SK-N-SH treated with all-trans-retinoic acid at 6 μM for 48 hours (cell line): ENCODE results near the gene CHSY1.

Experiments
- ATAC-seq: fragments of 200-7000 bp; cut with Tn5 transposase; 3 replicates; pipeline ENCODE4 v1.9.1; 2020; ENCODE audit warnings: mild to moderate bottlenecking, moderate library complexity
- ARNTL ChIP-seq: fragments of 450-650 bp; formaldehyde crosslinking; IDR thresholded peaks from 2 replicates; pipeline ENCODE4 v1.5.0; 2020; ENCODE audit warnings: low read depth, mild to moderate bottlenecking, moderate library complexity, borderline replicate concordance
- BACH2 ChIP-seq: fragments of 250-450 bp; sonication (Bioruptor Pico); IDR thresholded peaks from 2 replicates; pipeline ENCODE4 v1.9.0; 2021; ENCODE audit warnings: mild to moderate bottlenecking, borderline replicate concordance
- CSDC2 ChIP-seq: fragments of 250-450 bp; sonication (Bioruptor Pico); IDR thresholded peaks from 2 replicates; pipeline ENCODE4 v1.5.0; 2020; ENCODE audit warnings: mild to moderate bottlenecking, moderate library complexity
- GLIS3 ChIP-seq: fragments of 250-450 bp; sonication (Bioruptor Pico); IDR thresholded peaks from 2 replicates; pipeline ENCODE4 v1.5.0; 2020; ENCODE audit warnings: mild to moderate bottlenecking, moderate library complexity
- ISL1 ChIP-seq: fragments of 250-450 bp; sonication (Bioruptor Pico); IDR thresholded peaks from 2 replicates; pipeline ENCODE4 v2.1.2; 2022; ENCODE audit warnings: mild to moderate bottlenecking, moderate library complexity
- OSR1 ChIP-seq: fragments of 250-450 bp; sonication (Bioruptor Pico); IDR thresholded peaks from 2 replicates; pipeline ENCODE4 v1.8.0; 2022; ENCODE audit warnings: moderate library complexity, mild to moderate bottlenecking, inconsistent platforms
- PPARA ChIP-seq: fragments of 250-450 bp; sonication (Bioruptor Pico); IDR thresholded peaks from 2 replicates; pipeline ENCODE4 v1.5.0; 2020; ENCODE audit warnings: mild to moderate bottlenecking, borderline replicate concordance
- SNAI2 ChIP-seq: fragments of 250-450 bp; sonication (Bioruptor Pico); IDR thresholded peaks from 2 replicates; pipeline ENCODE4 v1.5.0; 2020; ENCODE audit warnings: mild to moderate bottlenecking, moderate library complexity
- TCF4 ChIP-seq: fragments of 250-450 bp; sonication (Bioruptor Pico); IDR thresholded peaks from 2 replicates; pipeline ENCODE4 v1.8.0; 2021; ENCODE audit warnings: mild to moderate bottlenecking, moderate library complexity, borderline replicate concordance
- TOX ChIP-seq: fragments of 250-450 bp; sonication (Bioruptor Pico); IDR thresholded peaks from 2 replicates; pipeline ENCODE4 v1.8.0; 2021; ENCODE audit warnings: mild to moderate bottlenecking, moderate library complexity, borderline replicate concordance
- ZC3H10 ChIP-seq: fragments of 250-450 bp; sonication (Bioruptor Pico); IDR thresholded peaks from 2 replicates; pipeline ENCODE4 v1.5.1; 2021; ENCODE audit warnings: mild to moderate bottlenecking, moderate library complexity
- ZFP3 ChIP-seq: fragments of 250-450 bp; sonication (Bioruptor Pico); IDR thresholded peaks from 2 replicates; pipeline ENCODE4 v1.5.0; 2020; ENCODE audit warnings: mild to moderate bottlenecking, moderate library complexity
- ZFP30 ChIP-seq: fragments of 450-650 bp; formaldehyde crosslinking; IDR thresholded peaks from 2 replicates; pipeline ENCODE4 v1.5.0; 2022; ENCODE audit warnings: mild to moderate bottlenecking, moderate library complexity
- ZNF565 ChIP-seq: fragments of 450-650 bp; formaldehyde crosslinking; conservative IDR thresholded peaks from 2 replicates; pipeline ENCODE4 v1.5.0; 2020; ENCODE audit warnings: low read depth, mild to moderate bottlenecking, moderate library complexity
- ZNF70 ChIP-seq: fragments of 450-650 bp; formaldehyde crosslinking; IDR thresholded peaks from 2 replicates; pipeline ENCODE4 v1.5.0; 2020; ENCODE audit warnings: mild to moderate bottlenecking, moderate library complexity
- ZNF8 ChIP-seq: fragments of 450-650 bp; formaldehyde crosslinking; IDR thresholded peaks from 2 replicates; pipeline ENCODE4 v1.5.0; 2020; ENCODE audit warnings: mild to moderate bottlenecking, moderate library complexity
- TF ChIP-seq, protein P1 (sequence below): fragments of 250-450 bp; sonication (Bioruptor Pico); IDR thresholded peaks from 2 replicates; pipeline ENCODE4 v1.5.0; 2020; ENCODE audit warnings: mild to moderate bottlenecking, moderate library complexity
- TF ChIP-seq, protein P2 (sequence below): fragments of 250-450 bp; sonication (Bioruptor Pico); IDR thresholded peaks from 2 replicates; pipeline ENCODE4 v1.5.1; 2020; ENCODE audit warnings: low read depth, mild to moderate bottlenecking, moderate library complexity
- TF ChIP-seq, protein P3 (sequence below): fragments of 250-450 bp; sonication (Bioruptor Pico); IDR thresholded peaks from 2 replicates; pipeline ENCODE4 v1.8.0; 2021; ENCODE audit warnings: low read depth, mild to moderate bottlenecking, moderate library complexity, borderline replicate concordance
- TF ChIP-seq, protein P4 (sequence below): fragments of 250-450 bp; sonication (Bioruptor Pico); IDR thresholded peaks from 2 replicates; pipeline ENCODE4 v1.8.0; 2020; ENCODE audit warnings: mild to moderate bottlenecking, moderate library complexity, borderline replicate concordance
- TF ChIP-seq, protein P5 (sequence below): fragments of 250-450 bp; sonication (Bioruptor Pico); IDR thresholded peaks from 2 replicates; pipeline ENCODE4 v1.5.1; 2021; ENCODE audit warnings: mild to moderate bottlenecking, moderate library complexity

Gene CHSY1

DNA sequence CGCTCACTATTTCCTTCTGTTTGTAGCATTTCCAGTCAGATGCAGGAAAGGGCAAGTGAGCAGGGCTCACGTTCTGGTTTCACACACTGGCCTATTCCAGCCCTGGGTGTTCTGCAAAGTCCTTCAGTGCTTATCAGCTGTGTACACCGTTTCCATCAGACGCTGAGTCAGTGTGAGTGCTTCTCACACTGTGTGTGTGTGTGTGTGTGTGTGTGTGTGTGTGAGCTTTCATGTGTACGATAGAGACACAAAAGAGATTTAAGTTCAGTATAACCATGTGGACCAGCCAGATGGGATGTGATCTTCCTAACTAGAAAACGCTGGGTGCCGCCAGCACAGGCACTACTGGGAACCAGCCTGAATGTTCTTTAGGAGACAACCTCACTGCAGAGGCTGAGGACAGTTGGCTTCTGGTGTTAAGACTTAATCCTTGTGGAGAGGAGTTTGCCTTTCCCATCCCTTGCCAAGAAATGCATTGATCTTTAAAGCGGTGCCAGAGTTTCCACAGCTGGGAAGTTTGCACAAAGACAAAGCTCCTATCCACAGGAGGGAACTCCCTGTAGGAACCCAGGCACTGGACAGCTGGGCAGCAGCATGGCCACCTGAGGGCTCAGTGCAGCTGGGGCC, 3.9 kb upstream of the CHSY1 start:
- TF ChIP-seq SNAI2 (CRISPR knock-in tag), result no peak
- TF ChIP-seq, protein P1, sequence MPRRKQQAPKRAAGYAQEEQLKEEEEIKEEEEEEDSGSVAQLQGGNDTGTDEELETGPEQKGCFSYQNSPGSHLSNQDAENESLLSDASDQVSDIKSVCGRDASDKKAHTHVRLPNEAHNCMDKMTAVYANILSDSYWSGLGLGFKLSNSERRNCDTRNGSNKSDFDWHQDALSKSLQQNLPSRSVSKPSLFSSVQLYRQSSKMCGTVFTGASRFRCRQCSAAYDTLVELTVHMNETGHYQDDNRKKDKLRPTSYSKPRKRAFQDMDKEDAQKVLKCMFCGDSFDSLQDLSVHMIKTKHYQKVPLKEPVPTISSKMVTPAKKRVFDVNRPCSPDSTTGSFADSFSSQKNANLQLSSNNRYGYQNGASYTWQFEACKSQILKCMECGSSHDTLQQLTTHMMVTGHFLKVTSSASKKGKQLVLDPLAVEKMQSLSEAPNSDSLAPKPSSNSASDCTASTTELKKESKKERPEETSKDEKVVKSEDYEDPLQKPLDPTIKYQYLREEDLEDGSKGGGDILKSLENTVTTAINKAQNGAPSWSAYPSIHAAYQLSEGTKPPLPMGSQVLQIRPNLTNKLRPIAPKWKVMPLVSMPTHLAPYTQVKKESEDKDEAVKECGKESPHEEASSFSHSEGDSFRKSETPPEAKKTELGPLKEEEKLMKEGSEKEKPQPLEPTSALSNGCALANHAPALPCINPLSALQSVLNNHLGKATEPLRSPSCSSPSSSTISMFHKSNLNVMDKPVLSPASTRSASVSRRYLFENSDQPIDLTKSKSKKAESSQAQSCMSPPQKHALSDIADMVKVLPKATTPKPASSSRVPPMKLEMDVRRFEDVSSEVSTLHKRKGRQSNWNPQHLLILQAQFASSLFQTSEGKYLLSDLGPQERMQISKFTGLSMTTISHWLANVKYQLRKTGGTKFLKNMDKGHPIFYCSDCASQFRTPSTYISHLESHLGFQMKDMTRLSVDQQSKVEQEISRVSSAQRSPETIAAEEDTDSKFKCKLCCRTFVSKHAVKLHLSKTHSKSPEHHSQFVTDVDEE, result no peak
- TF ChIP-seq, protein P2, sequence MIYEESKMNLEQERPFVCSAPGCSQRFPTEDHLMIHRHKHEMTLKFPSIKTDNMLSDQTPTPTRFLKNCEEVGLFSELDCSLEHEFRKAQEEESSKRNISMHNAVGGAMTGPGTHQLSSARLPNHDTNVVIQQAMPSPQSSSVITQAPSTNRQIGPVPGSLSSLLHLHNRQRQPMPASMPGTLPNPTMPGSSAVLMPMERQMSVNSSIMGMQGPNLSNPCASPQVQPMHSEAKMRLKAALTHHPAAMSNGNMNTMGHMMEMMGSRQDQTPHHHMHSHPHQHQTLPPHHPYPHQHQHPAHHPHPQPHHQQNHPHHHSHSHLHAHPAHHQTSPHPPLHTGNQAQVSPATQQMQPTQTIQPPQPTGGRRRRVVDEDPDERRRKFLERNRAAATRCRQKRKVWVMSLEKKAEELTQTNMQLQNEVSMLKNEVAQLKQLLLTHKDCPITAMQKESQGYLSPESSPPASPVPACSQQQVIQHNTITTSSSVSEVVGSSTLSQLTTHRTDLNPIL (CRISPR knock-in tag), result no peak
- TF ChIP-seq PPARA (CRISPR knock-in tag), result no peak
- TF ChIP-seq TCF4, result no peak
- TF ChIP-seq, protein P3, sequence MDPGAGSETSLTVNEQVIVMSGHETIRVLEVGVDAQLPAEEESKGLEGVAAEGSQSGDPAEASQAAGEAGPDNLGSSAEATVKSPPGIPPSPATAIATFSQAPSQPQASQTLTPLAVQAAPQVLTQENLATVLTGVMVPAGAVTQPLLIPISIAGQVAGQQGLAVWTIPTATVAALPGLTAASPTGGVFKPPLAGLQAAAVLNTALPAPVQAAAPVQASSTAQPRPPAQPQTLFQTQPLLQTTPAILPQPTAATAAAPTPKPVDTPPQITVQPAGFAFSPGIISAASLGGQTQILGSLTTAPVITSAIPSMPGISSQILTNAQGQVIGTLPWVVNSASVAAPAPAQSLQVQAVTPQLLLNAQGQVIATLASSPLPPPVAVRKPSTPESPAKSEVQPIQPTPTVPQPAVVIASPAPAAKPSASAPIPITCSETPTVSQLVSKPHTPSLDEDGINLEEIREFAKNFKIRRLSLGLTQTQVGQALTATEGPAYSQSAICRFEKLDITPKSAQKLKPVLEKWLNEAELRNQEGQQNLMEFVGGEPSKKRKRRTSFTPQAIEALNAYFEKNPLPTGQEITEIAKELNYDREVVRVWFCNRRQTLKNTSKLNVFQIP, result no peak
- no peak for TF ChIP-seq ARNTL (CRISPR knock-in tag)
- TF ChIP-seq ZC3H10 (CRISPR knock-in tag), result no peak
- no peak for TF ChIP-seq ZNF565 (CRISPR knock-in tag)
- no peak for TF ChIP-seq ZFP3 (CRISPR knock-in tag)
- TF ChIP-seq ZNF8 (CRISPR knock-in tag), result no peak
- TF ChIP-seq OSR1 (CRISPR knock-in tag), result no peak
- TF ChIP-seq ZFP30 (CRISPR knock-in tag), result no peak
- no peak for TF ChIP-seq ZNF70 (CRISPR knock-in tag)
- no peak for TF ChIP-seq TOX (CRISPR knock-in tag)
- TF ChIP-seq BACH2 (CRISPR knock-in tag), result no peak
- TF ChIP-seq CSDC2 (CRISPR knock-in tag), result no peak
- TF ChIP-seq, protein P4, sequence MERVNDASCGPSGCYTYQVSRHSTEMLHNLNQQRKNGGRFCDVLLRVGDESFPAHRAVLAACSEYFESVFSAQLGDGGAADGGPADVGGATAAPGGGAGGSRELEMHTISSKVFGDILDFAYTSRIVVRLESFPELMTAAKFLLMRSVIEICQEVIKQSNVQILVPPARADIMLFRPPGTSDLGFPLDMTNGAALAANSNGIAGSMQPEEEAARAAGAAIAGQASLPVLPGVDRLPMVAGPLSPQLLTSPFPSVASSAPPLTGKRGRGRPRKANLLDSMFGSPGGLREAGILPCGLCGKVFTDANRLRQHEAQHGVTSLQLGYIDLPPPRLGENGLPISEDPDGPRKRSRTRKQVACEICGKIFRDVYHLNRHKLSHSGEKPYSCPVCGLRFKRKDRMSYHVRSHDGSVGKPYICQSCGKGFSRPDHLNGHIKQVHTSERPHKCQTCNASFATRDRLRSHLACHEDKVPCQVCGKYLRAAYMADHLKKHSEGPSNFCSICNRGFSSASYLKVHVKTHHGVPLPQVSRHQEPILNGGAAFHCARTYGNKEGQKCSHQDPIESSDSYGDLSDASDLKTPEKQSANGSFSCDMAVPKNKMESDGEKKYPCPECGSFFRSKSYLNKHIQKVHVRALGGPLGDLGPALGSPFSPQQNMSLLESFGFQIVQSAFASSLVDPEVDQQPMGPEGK, result no peak
- no peak for ATAC-seq

DNA sequence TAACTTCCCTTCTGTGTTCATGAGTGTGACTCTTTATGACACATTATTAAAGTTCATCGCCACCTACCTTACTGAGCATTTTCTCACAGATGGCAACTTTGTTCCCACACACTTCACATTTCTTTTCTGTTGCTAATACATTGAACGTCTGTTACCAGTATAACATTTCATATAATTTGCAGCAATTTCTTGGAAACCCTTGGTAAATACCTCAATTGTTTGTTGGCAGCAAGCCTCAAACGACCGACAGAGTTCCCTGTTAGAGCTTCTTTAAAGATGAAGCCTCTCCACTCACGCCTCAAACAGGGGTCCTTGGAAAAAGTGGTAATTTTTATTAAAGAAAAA, 3.2 kb upstream of the CHSY1 start:
- no peak for TF ChIP-seq TOX (CRISPR knock-in tag)
- TF ChIP-seq, all 23 proteins: peak for 0
- no peak for ATAC-seq

DNA sequence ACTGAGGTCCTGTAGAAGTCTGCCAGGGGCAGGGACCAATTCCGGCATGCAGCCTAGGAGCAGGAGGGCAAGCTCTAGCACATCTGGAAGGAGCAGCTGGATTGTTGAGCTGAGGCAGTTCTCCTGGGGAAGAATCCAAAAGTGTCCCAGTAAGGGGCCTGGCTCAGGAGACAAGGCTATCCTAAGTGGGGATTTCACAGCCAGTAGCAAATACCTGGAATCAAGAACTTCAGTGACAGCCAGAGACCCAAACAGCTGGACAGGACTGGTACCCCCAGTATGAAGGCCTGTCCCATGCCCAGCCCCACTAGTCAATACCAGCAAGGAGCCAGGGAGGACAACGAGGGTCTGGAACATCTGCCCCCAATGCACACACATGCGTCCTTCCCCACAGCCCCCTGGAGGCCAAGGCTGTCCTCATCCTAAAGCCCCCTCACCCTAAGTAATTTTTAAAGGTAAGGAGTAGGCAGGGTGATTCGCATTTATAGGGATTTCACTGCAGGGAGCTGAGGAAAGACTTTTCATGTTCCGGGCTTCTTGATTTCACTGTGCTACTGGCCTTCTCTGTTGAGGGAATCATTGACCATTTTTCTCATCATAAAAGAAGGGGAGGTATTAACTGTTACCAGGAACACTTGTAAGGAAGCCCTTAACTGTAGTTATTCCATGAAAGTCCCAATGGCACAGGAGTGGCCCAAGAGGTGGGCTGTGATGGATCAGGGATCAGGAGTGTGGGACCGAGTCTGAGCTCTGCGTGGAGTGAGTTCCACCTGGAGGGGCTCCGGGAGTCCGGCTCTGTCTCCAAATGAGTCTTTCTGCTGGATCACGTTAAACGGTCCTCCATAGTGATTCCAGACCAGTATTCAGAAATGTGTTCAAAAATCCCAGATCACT, 2.6 kb upstream of the CHSY1 start:
- ATAC-seq, result no peak
- TF ChIP-seq ZFP30 (CRISPR knock-in tag) (no peak), GLIS3 (CRISPR knock-in tag) (no peak), ZNF565 (CRISPR knock-in tag) (no peak), SNAI2 (CRISPR knock-in tag) (no peak), ISL1 (no peak), ZNF70 (CRISPR knock-in tag) (no peak), OSR1 (CRISPR knock-in tag) (no peak), ZNF8 (CRISPR knock-in tag) (no peak), TOX (CRISPR knock-in tag) (no peak), CSDC2 (CRISPR knock-in tag) (no peak), BACH2 (CRISPR knock-in tag) (no peak), TCF4 (no peak)
- TF ChIP-seq, protein P5, sequence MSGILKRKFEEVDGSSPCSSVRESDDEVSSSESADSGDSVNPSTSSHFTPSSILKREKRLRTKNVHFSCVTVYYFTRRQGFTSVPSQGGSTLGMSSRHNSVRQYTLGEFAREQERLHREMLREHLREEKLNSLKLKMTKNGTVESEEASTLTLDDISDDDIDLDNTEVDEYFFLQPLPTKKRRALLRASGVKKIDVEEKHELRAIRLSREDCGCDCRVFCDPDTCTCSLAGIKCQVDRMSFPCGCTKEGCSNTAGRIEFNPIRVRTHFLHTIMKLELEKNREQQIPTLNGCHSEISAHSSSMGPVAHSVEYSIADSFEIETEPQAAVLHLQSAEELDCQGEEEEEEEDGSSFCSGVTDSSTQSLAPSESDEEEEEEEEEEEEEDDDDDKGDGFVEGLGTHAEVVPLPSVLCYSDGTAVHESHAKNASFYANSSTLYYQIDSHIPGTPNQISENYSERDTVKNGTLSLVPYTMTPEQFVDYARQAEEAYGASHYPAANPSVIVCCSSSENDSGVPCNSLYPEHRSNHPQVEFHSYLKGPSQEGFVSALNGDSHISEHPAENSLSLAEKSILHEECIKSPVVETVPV (CRISPR knock-in tag), result no peak
- TF ChIP-seq, protein P2 (CRISPR knock-in tag), result no peak
- TF ChIP-seq, protein P4, result no peak
